IMR-90 (cell line): ENCODE results near the gene ZNF525. TPM values are rescaled to one million over a fixed set of nuclear protein-coding genes. Genes with fewer than 3 reads are reported as not detected.

Experiments used
- ATAC-seq: fragments of 200-7000 bp; cut with Tn5 transposase; 2 replicates; pipeline ENCODE4 v1.9.1; 2020; ENCODE audit warnings: low read depth, mild to moderate bottlenecking, moderate library complexity
- BruUV-seq: library from RNA; stranded (reverse); fragments of 400-500 nt; replicated peaks from 2 replicates; lab custom pipeline; 2021; lab: Mats Ljungman, UMichigan
- CTCF ChIA-PET: fragments of 300-600 bp; formaldehyde crosslinking; extraction: SDS; loops from one replicate; lab custom pipeline; 2021; ENCODE audit warnings: antibody characterized with exemption; lab: Yijun Ruan, JAX
- POLR2A ChIA-PET: fragments of 300-600 bp; sonication (Branson Sonifier 250); formaldehyde crosslinking; loops from one replicate; lab custom pipeline; 2022; ENCODE audit warnings: antibody characterized with exemption; ENCODE audit not compliant: unreplicated experiment; lab: Charles Lee
- DNase-seq: peaks from one replicate; pipeline ENCODE4 v3.0.0; 2013
- H2AFZ ChIP-seq: replicated peaks from 2 replicates; pipeline ENCODE3; 2013; ENCODE audit warnings: low read length, mild to moderate bottlenecking; ENCODE audit not compliant: poor library complexity
- H2AK5ac ChIP-seq: 2 replicates; pipeline ENCODE4 v1.6.1; 2013; ENCODE audit warnings: low read depth, low read length, inconsistent platforms
- H2AK9ac ChIP-seq: replicated peaks from 2 replicates; pipeline ENCODE3; 2013; ENCODE audit warnings: mild to moderate bottlenecking, low read depth, low read length, moderate library complexity; ENCODE audit not compliant: poor library complexity
- H2BK120ac ChIP-seq: 2 replicates; pipeline ENCODE4 v1.6.1; 2013; ENCODE audit warnings: low read depth, low read length, inconsistent platforms
- H2BK15ac ChIP-seq: 3 replicates; pipeline ENCODE4 v1.6.1; 2013; ENCODE audit warnings: low read depth, low read length, inconsistent platforms
- H2BK20ac ChIP-seq: 2 replicates; pipeline ENCODE4 v1.6.1; 2013; ENCODE audit warnings: low read depth, mild to moderate bottlenecking, inconsistent platforms, low read length, moderate library complexity
- H2BK5ac ChIP-seq: 2 replicates; pipeline ENCODE4 v1.6.1; 2013; ENCODE audit warnings: mild to moderate bottlenecking, low read depth, low read length, inconsistent platforms; ENCODE audit not compliant: poor library complexity, severe bottlenecking
- H3K14ac ChIP-seq: replicated peaks from 2 replicates; pipeline ENCODE4 v1.6.1; 2013; ENCODE audit warnings: low read depth, low read length, inconsistent platforms
- H3K18ac ChIP-seq: 2 replicates; pipeline ENCODE4 v1.6.1; 2013; ENCODE audit warnings: low read depth, low read length, control low read depth
- H3K23ac ChIP-seq: 2 replicates; pipeline ENCODE4 v1.6.1; 2013; ENCODE audit warnings: low read depth, low read length, inconsistent platforms
- H3K27ac ChIP-seq: 2 replicates; pipeline ENCODE4 v1.5.1; 2013; ENCODE audit warnings: mild to moderate bottlenecking, control low read depth, low read length; ENCODE audit not compliant: insufficient read depth
- H3K27me3 ChIP-seq: 2 replicates; pipeline ENCODE4 v1.6.1; 2013; ENCODE audit warnings: low read length; ENCODE audit not compliant: control insufficient read depth, insufficient read depth
- H3K36me3 ChIP-seq: 2 replicates; pipeline ENCODE4 v1.6.1; 2013; ENCODE audit warnings: low read length, mixed read lengths; ENCODE audit not compliant: control insufficient read depth, insufficient read depth
- H3K4ac ChIP-seq: 2 replicates; pipeline ENCODE4 v1.6.1; 2013; ENCODE audit warnings: low read depth, low read length, inconsistent platforms
- H3K4me1 ChIP-seq: 2 replicates; pipeline ENCODE4 v1.6.1; 2013; ENCODE audit warnings: low read length, mixed read lengths; ENCODE audit not compliant: control insufficient read depth, insufficient read depth
- H3K4me2 ChIP-seq: 2 replicates; pipeline ENCODE4 v1.6.1; 2013; ENCODE audit warnings: low read depth, mild to moderate bottlenecking, control low read depth, low read length, moderate library complexity
- H3K4me3 ChIP-seq: 2 replicates; pipeline ENCODE4 v1.5.1; 2013; ENCODE audit warnings: low read depth, mild to moderate bottlenecking, control low read depth, low read length, moderate library complexity; ENCODE audit not compliant: insufficient read depth
- H3K56ac ChIP-seq: 2 replicates; pipeline ENCODE4 v1.6.1; 2013; ENCODE audit warnings: low read length, inconsistent platforms; ENCODE audit not compliant: insufficient read depth; ENCODE audit errors: extremely low read depth
- H3K79me1 ChIP-seq, 2 experiments: 2 replicates each; pipeline ENCODE4 v1.6.1; 2013; ENCODE audit warnings: low read length in 2 of 2, inconsistent platforms in 1 of 2, low read depth in 1 of 2
- H3K9ac ChIP-seq: 2 replicates; pipeline ENCODE4 v1.6.1; 2013; ENCODE audit warnings: low read depth, low read length, control low read depth
- H3K9me1 ChIP-seq: 2 replicates; pipeline ENCODE4 v1.6.1; 2013; ENCODE audit warnings: low read length, inconsistent platforms; ENCODE audit not compliant: insufficient read depth
- H3K9me3 ChIP-seq: 2 replicates; pipeline ENCODE4 v1.6.1; 2013; ENCODE audit warnings: low read length; ENCODE audit not compliant: control insufficient read depth, insufficient read depth
- H4K20me1 ChIP-seq: 2 replicates; pipeline ENCODE4 v1.6.1; 2013; ENCODE audit warnings: low read length, inconsistent platforms; ENCODE audit not compliant: insufficient read depth
- H4K5ac ChIP-seq: 2 replicates; pipeline ENCODE4 v1.6.1; 2013; ENCODE audit warnings: mild to moderate bottlenecking, low read depth, low read length, control low read depth
- H4K8ac ChIP-seq, 2 experiments: 2 replicates each; pipeline ENCODE4 v1.6.1; 2013; ENCODE audit warnings: low read depth in 2 of 2, low read length in 2 of 2, control low read depth in 1 of 2, inconsistent platforms in 1 of 2
- H4K91ac ChIP-seq: 2 replicates; pipeline ENCODE4 v1.6.1; 2013; ENCODE audit warnings: low read depth, low read length, inconsistent platforms; ENCODE audit not compliant: insufficient read depth
- FOS ChIP-seq: fragments of 150-350 bp; IDR thresholded peaks from 2 replicates; pipeline ENCODE4 v1.6.1; 2016; ENCODE audit warnings: low read depth, low read length
- WGBS, 2 experiments: methylation state at CpG; one replicate each; pipeline versions ENCODE4 v1.1.5 to v1.1.7; 2013; ENCODE audit warnings: missing lambda C conversion rate in 2 of 2; ENCODE audit not compliant: insufficient read length in 1 of 2; ENCODE audit errors: extremely low coverage in 2 of 2; 5-methylcytosine and 5-hydroxymethylcytosine counted together
- dilution Hi-C: fragments of 300-500 bp; cut with HindIII; formaldehyde crosslinking; loops from one replicate; pipeline ENCODE4 v1.14.3; 2018; ENCODE audit warnings: low sequenced_read_pairs; ENCODE audit not compliant: unreplicated experiment
- in situ Hi-C: fragments of 300-500 bp; cut with MboI; formaldehyde crosslinking; loops from 3 replicates; pipeline ENCODE4 v1.14.3; 2019; ENCODE audit warnings: low sequenced_read_pairs, inconsistent platforms, mixed read lengths
- intact Hi-C: fragments of 100-400 bp; cut with micrococcal nuclease; formaldehyde crosslinking; loops from 2 replicates; pipeline ENCODE4 v1.10.0; 2022
- polyA plus RNA-seq, 3 experiments: library from polyadenylated mRNA; depleted of rRNA; stranded (reverse); fragments of >200 nt; gene quantifications; 2 replicates each; pipeline ENCODE4 v1.2.3, GENCODE V29; 2012; ENCODE audit warnings: low replicate concordance in 1 of 3
- total RNA-seq: library from RNA; depleted of rRNA; stranded (reverse); fragments of >200 nt; gene quantifications from 2 replicates; pipeline ENCODE4 v1.2.3, GENCODE V29; 2012

Gene ZNF525
- total and polyA plus RNA-seq, 2 of the 4 experiments (the other 2 are of a cell fraction) = 1.4 to 4.5 TPM

DNA sequence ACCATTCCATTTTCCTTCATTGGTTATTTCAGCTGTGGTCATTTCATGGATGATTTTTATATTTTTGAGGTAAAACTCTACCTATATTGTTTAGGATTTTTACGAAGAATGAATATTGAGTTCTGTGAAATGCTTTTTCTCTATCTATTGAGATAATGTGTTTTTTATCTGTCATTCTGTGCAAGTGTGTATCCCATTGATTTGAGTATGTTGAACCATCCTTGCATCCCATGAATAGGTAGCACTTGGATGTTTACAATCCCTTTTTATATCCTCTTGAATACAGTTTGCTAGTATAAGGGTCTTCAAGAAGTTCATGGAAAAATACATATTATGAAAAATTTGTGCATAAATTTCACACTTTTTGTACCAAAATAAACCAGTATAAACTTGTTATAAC lies 9.8 kb upstream of the ZNF525 start:
- Histone ChIP-seq H3K9me3 (peaks cover 53% of the 10 kb centered on the region), H3K18ac (no peak overlapping the region), H3K4me1 (no peaks in the 10 kb centered on the region), H2BK15ac (no peak overlapping the region), H2BK20ac (no peak overlapping the region), H2BK120ac (no peak overlapping the region), H4K91ac (no peak overlapping the region), H3K14ac (no peak overlapping the region), H3K79me1 (no peaks in the 10 kb centered on the region), H3K27ac (no peak overlapping the region), H3K4me3 (no peak overlapping the region), H4K5ac (no peak overlapping the region), H4K20me1 (no peaks in the 10 kb centered on the region), H3K4me2 (no peak overlapping the region), H3K4ac (no peak overlapping the region), H2AK9ac (no peak overlapping the region), H3K27me3 (no peaks in the 10 kb centered on the region), H3K9ac (no peak overlapping the region), H2AK5ac (no peak overlapping the region), H3K9me1 (no peaks in the 10 kb centered on the region), H3K56ac (no peak overlapping the region), H3K36me3 (peaks cover 14% of the 10 kb centered on the region), H2BK5ac (no peak overlapping the region), H2AFZ (no peak overlapping the region), H4K8ac (no peak overlapping the region), H3K23ac (no peak overlapping the region)
- ChIA-PET POLR2A (no interaction called here), CTCF (no interaction called here)
- dilution Hi-C loops = no loop called here
- TF ChIP-seq FOS = no peak
- BruUV-seq = no TSS peak
- intact Hi-C loops = no loop called here
- ATAC-seq (no peak), DNase-seq (no peak)
- no CpG with 5 or more reads among the region's 1 CpG for WGBS, 2 experiments
- in situ Hi-C loops = no loop called here
